ENCODE measurements around the gene PTPRM. TPM values are rescaled to one million over a fixed set of nuclear protein-coding genes. Genes with fewer than 3 reads are reported as not detected.

The PTPRM gene
- total RNA-seq, 1 experiment from 2014 or later, result 6.2 TPM

DNA sequence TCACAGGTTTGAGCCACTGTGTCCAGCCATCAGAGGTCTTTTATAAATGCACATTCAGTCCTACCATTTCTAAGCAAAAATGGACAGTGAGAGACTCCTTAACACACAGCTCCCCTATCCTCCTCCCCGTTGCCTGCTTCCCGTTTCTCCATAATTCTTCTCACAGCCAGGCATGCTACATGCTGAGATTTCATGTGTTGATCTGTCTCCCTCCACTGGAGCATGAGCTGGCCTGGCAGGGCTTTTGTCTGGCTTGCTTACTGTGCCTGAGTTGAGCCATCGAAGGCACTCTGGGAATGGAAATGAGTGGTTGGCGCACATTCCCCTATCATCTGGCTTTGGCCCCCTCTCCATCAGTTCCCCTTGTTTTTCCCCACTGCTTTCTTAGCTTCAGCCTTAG is 413.5 kb downstream of the PTPRM start:
- Histone ChIP-seq H3K79me1 (ENCODE audit: insufficient read depth, low read depth, low read length, poor library complexity, severe bottlenecking) (no peaks in the 10 kb centered on the region), H3K4ac (ENCODE audit: low read depth, low read length) (no peak overlapping the region), H2BK15ac (ENCODE audit: low read depth, low read length) (no peak overlapping the region), H3K9ac (ENCODE audit: extremely low read depth, insufficient read length, low read length) (no peak overlapping the region), H3K27me3 (ENCODE audit: insufficient read depth, low read length) (no peaks in the 10 kb centered on the region), H4K8ac (replicated peaks; ENCODE audit: insufficient read length, low read depth, low read length) (no peak overlapping the region), H3K27ac (ENCODE audit: insufficient read length, low read depth, low read length) (no peak overlapping the region), H3K14ac (ENCODE audit: insufficient read depth, low read length) (no peak overlapping the region), H2BK12ac (ENCODE audit: insufficient read length, low read depth, low read length) (no peak overlapping the region), H2AFZ (ENCODE audit: low read length) (no peak overlapping the region), H4K20me1 (ENCODE audit: control insufficient read depth, insufficient read depth, insufficient read length) (no peaks in the 10 kb centered on the region), H3K56ac (ENCODE audit: insufficient read length, low read depth, low read length) (no peak overlapping the region), H3K9me3 (ENCODE audit: control insufficient read depth, low read depth, low read length) (no peaks in the 10 kb centered on the region), H4K5ac (ENCODE audit: insufficient read length, low read depth, low read length) (no peak overlapping the region), H3T11ph (ENCODE audit: low read length) (no peak overlapping the region), H3K4me2 (ENCODE audit: insufficient read depth, insufficient read length, low read length) (no peak overlapping the region), H3K23ac (ENCODE audit: insufficient read length, low read depth, low read length) (no peak overlapping the region), H2BK120ac (ENCODE audit: low read depth, low read length, poor library complexity, severe bottlenecking) (no peak overlapping the region), H3K4me1 (ENCODE audit: insufficient read depth, low read length) (no peaks in the 10 kb centered on the region), H3K23me2 (ENCODE audit: insufficient read length, low read depth, low read length, poor library complexity, severe bottlenecking) (no peaks in the 10 kb centered on the region), H2BK20ac (ENCODE audit: low read depth, low read length, poor library complexity, severe bottlenecking) (no peak overlapping the region), H4K91ac (ENCODE audit: insufficient read length, low read depth, low read length) (no peak overlapping the region), H2AK5ac (ENCODE audit: insufficient read length, low read length) (no peak overlapping the region), H2BK5ac (ENCODE audit: insufficient read length, low read length) (no peak overlapping the region), H3K79me2 (ENCODE audit: insufficient read depth, low read length) (no peaks in the 10 kb centered on the region), H3K18ac (ENCODE audit: insufficient read length, low read depth, low read length) (no peak overlapping the region)
- Mint-ChIP-seq H3K4me1 (peaks cover 3 to 4% of the 10 kb centered on the region in 2 experiments; a peak in 3 of 4 replicates), H3K27ac (no peak overlapping the region), H3K27me3 (ENCODE audit: low read depth) (no peaks in the 10 kb centered on the region), H3K9me3 (no peaks in the 10 kb centered on the region), H3K36me3 (ENCODE audit: insufficient read depth in 1 of 3, low read depth in 3 of 3) (no peaks in the 10 kb centered on the region), H3K4me3 (no peak overlapping the region)
- TF ChIP-seq, protein P1, sequence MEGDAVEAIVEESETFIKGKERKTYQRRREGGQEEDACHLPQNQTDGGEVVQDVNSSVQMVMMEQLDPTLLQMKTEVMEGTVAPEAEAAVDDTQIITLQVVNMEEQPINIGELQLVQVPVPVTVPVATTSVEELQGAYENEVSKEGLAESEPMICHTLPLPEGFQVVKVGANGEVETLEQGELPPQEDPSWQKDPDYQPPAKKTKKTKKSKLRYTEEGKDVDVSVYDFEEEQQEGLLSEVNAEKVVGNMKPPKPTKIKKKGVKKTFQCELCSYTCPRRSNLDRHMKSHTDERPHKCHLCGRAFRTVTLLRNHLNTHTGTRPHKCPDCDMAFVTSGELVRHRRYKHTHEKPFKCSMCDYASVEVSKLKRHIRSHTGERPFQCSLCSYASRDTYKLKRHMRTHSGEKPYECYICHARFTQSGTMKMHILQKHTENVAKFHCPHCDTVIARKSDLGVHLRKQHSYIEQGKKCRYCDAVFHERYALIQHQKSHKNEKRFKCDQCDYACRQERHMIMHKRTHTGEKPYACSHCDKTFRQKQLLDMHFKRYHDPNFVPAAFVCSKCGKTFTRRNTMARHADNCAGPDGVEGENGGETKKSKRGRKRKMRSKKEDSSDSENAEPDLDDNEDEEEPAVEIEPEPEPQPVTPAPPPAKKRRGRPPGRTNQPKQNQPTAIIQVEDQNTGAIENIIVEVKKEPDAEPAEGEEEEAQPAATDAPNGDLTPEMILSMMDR (conservative IDR thresholded peaks at IDR 0.05), result no peak
- WGBS (ENCODE audit: extremely low coverage, insufficient read length, low lambda C conversion rate), result no CpG with 5 or more reads among the region's 4 CpGs
- no peak for DNase-seq
